HG03108 (cell line): ENCODE results near the gene VTI1A.

Experiments
- ATAC-seq: cut with Tn5 transposase; IDR thresholded peaks from one replicate; pipeline ENCODE4 v1.9.1; 2021; ENCODE audit warnings: moderate library complexity; ENCODE audit not compliant: unreplicated experiment

The VTI1A gene

DNA sequence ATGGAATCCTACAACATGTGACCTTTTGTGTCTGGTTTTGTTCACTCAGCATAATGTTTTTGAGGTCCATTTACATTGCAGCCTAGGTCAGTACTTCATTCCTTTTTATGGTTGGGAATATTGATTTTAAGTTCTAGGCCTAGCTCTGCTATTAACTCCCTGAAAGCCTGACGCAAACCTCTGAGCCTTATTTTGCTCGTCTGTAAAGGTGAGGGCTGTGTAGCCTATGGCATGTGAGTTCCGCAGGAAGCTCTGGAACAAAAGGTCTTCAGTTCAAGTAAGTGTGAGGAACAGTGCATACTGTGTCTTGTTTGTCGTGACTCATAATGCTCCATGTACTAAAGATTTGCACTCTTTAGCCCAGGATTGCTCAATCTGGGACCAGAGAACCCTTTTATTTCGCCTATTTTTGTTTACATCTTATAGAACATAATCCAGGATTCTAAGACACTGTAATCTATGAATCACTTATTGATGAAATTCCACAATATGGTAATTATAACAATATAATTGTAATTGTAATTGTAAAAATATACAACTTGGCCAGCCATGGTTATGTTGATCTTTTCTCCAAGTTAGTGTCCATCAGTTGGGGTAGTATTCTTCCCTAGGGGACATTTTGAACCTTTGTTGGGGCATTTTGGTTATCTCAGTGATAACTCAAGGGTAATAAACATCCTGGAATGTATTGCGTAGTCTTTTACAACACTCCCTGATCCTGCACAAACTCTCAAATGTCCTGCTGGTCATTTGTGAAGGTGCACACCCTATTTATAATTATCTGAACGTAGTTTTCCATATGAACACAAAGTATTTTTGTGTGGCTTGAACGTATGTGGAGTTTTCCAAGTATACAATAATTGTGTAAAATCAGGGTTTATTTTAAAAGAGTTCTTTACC, 184.7 kb downstream of the VTI1A start:
- no peak for ATAC-seq

- no peak for ATAC-seq
Observed at GRCh38 chr10:112634096-112634830, 187.2 kb downstream of the VTI1A start.

- ATAC-seq = no peak
Observed at GRCh38 chr10:112637901-112638300, 190.9 kb downstream of the VTI1A start.

- ATAC-seq = no peak
Observed at GRCh38 chr10:112639298-112639697, 192.3 kb downstream of the VTI1A start.

DNA sequence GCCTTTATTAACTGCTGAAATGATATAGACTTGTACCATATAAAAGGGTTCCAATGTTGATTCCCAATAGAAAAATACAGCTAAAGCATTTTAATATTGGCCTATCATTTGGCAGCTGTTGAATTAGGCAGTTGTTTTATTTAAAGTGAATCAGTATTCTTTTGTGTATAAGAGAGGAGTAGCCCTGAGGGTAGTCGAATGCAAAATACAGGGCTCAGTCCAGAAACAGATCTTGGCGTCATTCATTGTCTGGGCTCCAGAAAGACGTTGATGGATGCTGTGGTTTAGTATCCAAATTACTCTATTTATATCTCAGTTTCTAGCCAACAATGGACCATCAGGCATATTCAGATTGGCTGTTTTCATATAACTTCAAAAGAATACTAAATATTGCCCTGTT, 193.6 kb downstream of the VTI1A start:
- no peak for ATAC-seq

DNA sequence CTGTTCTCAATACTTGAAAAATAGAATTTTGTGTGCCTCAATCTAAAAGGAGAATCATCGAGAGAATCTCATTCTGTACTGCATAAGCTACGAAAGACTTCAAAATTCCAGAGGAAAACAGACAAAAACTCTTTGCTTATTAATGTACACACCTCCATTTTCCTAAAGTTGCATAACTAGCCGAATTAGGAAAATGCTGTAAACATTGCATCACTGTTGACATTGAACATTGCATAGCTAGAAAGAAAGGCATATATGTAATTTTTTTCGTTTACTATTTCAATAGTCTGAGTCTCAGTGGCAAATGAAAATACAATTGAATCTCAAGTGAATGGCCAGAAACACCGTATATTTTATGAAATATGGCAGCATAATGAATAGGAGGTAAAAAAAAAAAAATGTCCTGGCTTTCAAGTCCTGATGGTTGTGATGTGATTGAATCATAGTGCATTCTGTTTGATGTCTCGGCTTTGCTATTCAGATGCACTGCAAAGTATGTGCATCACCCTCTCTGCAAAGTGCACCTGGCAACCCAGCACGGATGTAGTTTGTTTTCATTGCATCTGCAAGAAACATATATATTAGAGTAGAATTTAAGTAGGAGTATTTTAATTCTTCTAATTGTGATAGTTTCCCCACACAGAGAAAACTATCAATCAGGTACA, 196.7 kb downstream of the VTI1A start:
- ATAC-seq = no peak

GRCh38 chr10:112644265-112644645, 197.2 kb downstream of the VTI1A start:
- no peak for ATAC-seq

DNA sequence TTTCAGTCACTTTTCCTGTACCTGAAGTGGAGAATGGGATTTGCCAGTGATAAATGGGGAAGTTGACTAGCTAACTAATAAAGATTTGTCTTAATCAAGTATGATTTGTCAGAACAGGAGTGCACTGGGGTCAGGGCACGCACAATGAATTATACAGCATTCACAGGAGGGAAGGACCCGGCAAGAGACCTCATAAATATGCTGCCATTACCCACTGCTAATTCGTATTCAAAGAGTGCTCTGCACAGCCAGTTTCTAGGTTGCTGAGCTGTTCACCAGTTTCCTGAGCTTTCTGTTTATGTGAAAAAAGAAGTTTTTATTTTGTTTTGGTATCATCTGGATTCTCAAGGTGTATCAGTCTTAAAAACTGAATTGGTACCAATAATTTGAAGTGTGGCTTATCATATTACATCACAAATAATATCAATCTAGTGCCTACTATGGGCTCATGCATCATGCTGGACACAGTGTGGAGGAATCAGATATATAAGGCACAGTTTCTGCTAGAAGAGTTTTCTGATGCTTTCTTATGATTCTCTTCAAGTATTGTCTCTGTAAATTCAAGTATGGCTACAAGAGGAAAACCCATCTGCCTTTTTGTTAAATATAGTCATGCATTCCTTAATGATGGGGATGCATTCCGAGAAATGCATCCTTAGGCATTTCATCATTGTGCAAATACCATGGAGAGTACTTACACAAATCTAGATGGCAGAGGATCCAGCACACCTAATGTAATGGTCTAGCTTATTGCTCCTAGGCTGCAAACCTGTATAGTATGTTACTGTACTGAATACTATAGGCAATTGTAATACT, 202.2 kb downstream of the VTI1A start:
- ATAC-seq = no peak

- ATAC-seq = no peak
Observed at GRCh38 chr10:112649822-112650152, 202.8 kb downstream of the VTI1A start.

DNA sequence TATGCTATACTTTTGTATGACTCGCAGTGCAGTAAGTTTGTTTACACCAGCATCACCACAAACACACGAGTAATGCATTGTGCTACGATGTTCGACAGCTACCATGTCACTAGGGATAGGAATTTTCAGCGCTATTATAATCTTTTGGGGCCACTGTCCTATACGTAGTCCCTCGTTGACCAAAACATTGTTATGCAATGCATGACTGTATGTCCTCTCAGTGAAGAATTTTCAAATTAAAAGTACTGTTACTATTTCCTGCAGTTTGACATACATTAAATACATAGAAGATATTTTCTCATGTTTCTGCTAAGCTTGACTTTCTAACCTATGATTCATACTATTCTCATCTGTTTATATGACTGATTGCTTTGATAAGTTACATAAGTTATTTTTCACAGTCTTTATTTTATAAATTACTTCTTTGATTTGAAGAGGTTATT, 203.6 kb downstream of the VTI1A start:
- no peak for ATAC-seq

- ATAC-seq = no peak
Observed at GRCh38 chr10:112653215-112653614, 206.2 kb downstream of the VTI1A start.

DNA sequence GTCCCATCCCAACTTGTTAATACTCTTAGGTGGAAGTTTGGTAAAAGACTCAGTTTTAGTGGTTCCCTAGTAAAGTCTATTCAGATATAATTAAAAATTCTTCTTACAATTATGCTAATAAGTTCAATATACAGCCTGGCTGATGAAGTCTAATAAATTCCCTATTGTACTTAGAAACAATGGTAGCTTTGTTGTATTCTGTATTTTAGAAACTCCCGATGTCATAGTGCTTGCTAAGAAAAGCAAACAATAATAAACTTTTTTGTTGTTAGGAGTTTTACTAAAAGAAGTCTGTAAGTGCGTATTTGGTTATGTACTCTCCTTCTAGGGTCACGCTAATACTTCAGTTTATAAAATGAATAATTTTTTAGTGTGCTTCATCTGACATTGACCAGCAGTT, 206.8 kb downstream of the VTI1A start:
- no peak for ATAC-seq

DNA sequence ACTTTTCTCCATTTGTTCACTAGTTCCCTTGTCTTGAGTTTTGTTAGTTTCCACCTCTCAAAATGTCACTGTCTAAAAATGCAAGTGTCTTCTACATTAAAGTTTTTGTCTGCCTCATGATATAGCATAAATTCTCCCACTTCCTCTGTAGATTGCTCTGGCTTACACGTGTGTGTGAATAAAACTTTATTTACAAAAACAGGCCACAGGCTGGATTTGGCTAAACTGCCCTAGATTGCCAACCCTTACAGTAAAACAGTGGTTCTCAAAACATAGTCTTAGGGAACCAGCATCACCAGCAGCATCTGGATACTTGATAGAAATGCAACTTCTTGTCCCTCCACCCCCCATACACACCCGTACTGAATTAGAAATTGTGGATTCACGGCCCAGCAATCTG, 207.8 kb downstream of the VTI1A start:
- no peak for ATAC-seq

- ATAC-seq = no peak
Observed at GRCh38 chr10:112655722-112656121, 208.7 kb downstream of the VTI1A start.

- no peak for ATAC-seq
Observed at GRCh38 chr10:112658465-112658864, 211.4 kb downstream of the VTI1A start.

- no peak for ATAC-seq
Observed at GRCh38 chr10:112658900-112659638, 212.1 kb downstream of the VTI1A start.

DNA sequence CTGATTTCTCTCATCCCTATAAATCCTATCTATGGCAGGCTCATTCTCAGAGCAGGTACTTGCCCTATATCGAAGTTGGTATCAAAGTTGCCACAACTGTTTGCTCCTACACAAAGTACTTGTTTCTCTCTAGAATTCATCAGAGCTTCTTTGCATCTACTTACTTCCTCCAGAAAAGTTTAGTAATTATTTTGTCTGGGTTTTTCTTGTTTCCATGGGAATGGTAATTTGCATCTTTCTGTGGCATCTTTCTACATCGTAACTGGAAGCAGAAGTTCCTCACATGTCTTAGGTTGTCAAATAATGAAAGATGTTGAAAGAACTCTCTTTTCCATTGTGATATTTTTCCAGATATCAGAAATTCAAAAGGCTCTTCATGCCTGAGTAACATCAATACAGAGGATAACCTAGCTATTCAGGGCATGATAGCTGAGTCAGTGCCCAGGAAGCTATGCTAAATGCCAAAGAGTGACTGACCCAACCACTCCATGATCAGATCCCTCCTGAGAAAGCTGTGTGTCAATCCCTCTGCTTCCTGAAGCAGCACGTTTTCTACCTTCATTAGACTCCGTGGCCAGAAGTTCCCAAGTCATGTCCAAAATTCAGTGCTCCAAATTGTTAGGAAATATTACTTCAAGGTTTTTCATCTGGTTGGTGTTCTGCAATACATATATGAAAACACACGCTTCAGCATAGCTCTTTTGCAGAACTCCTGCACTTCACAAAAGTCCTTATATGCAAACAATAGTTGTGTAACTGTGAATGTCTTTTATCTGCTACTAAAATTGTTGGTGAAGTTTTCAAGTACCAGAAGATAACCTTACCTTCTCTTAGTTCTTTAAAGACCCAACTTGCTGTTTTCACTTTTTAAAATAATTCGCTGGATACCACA, 216.5 kb downstream of the VTI1A start:
- ATAC-seq = no peak

DNA sequence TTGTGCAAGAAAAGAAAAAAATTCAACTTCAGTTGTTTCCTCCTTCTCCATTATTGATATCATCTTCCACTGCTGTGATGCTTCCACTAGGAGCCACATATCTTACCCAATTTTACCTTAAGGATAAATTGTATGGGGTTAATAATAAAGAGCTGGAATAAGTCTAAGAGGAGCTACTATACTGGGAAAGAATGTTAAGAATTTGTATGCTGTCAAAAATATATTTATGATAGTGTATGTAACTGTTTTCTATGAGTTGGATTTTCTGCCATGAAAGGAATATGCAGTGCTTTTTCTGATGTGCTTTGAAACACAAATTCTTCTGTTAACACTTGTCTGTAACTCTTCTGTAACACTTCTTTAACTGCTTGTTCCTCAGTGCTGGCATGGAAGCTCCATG, 219.1 kb downstream of the VTI1A start:
- ATAC-seq = no peak

DNA sequence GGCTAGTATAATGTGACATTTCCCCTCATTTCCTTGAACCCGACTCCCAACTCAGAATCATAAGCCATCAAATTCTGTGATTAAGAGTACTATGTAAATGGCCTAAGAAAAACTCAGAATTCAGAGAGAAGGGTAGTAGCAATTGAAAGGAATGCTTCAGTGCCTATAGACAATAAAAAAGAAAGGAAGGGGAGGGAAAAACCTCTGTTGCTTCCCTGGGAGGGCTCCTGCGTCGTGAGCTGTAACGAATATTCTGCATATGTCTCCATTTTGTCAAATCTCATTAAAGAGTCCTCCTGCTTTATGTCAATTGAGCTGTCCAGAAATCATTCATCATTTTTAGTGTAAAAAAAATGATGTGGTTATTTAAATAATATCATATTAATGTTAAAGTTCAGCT, 223.0 kb downstream of the VTI1A start:
- ATAC-seq = no peak
